GM18519 (cell line): ENCODE results near the gene WDFY3.
"Not testable (repeated sequence)": the region's sequence is repeated elsewhere in the genome, so short reads cannot be mapped to it uniquely, and the experiment has no call there.

Experiments used
- ATAC-seq: cut with Tn5 transposase; IDR thresholded peaks from one replicate; pipeline ENCODE4 v1.9.1; 2021; ENCODE audit warnings: mild to moderate bottlenecking, moderate library complexity; ENCODE audit not compliant: unreplicated experiment, low FRiP score

Gene WDFY3

GRCh38 chr4:84681486-84682274 lies 284.8 kb downstream of the WDFY3 start:
- ATAC-seq = no peak

GRCh38 chr4:84680956-84681355 lies 285.5 kb downstream of the WDFY3 start:
- ATAC-seq = no peak

- no peak for ATAC-seq
Measured at GRCh38 chr4:84678976-84679744, 287.3 kb downstream of the WDFY3 start.

- ATAC-seq = no peak
Measured at GRCh38 chr4:84677995-84678394, 288.5 kb downstream of the WDFY3 start.

GRCh38 chr4:84677093-84677492 lies 289.4 kb downstream of the WDFY3 start:
- no peak for ATAC-seq

- no peak for ATAC-seq
Measured at GRCh38 chr4:84673475-84674240, 292.8 kb downstream of the WDFY3 start.

GRCh38 chr4:84672177-84672576 lies 294.3 kb downstream of the WDFY3 start:
- ATAC-seq = no peak

GRCh38 chr4:84669201-84669600 lies 297.3 kb downstream of the WDFY3 start:
- no peak for ATAC-seq

GRCh38 chr4:84666439-84666838 lies 300.1 kb downstream of the WDFY3 start:
- ATAC-seq = no peak

- not testable (repeated sequence) for ATAC-seq
Measured at GRCh38 chr4:84664767-84665166, 301.7 kb downstream of the WDFY3 start.

- ATAC-seq = no peak
Measured at GRCh38 chr4:84661191-84661939, 305.1 kb downstream of the WDFY3 start.

- no peak for ATAC-seq
Measured at GRCh38 chr4:84660606-84661005, 305.9 kb downstream of the WDFY3 start.

- no peak for ATAC-seq
Measured at GRCh38 chr4:84652478-84652877, 314.0 kb downstream of the WDFY3 start.

- no peak for ATAC-seq
Measured at GRCh38 chr4:84651499-84651898, 315.0 kb downstream of the WDFY3 start.

- ATAC-seq = no peak
Measured at GRCh38 chr4:84648863-84649647, 317.4 kb downstream of the WDFY3 start.

- no peak for ATAC-seq
Measured at GRCh38 chr4:84648178-84648577, 318.3 kb downstream of the WDFY3 start.

- no peak for ATAC-seq
Measured at GRCh38 chr4:84647312-84647884, 319.1 kb downstream of the WDFY3 start.

- ATAC-seq = no peak
Measured at GRCh38 chr4:84644087-84644486, 322.4 kb downstream of the WDFY3 start.

- ATAC-seq = no peak
Measured at GRCh38 chr4:84639145-84639544, 327.3 kb downstream of the WDFY3 start.
